ENCODE data around the gene SLC29A3.
A peak's percentile ranks its signal among the peaks of the same experiment; 100 is the strongest.

SLC29A3 gene

DNA sequence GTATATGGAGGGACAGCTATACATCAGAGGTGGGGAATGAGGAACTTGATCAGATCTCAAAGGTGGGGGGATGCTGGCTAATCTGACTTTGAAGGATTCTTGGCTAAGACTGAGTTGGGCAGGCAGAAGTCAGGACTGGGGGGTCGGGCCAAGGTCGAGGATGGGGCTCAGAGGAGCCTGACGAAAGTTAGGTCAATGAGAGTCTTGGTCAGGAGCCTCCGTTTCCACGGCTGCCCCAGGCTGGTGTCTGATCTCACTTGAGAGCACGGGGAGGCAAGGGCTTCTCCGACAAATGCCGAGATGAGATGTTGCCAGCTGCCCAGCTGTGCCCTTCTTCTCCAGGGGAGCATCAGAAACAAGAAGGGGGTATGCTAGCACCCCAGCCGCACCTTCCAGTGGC, 5.7 kb downstream of the SLC29A3 start:
- H3K4me3 ChIP-seq (ENCODE audit: low read length) = no peak overlapping the region
- no peak overlapping the region for H3K4ac ChIP-seq (ENCODE audit: low read depth, low read length)
- H3K9ac ChIP-seq (ENCODE audit: low read length) = no peak overlapping the region
- no peaks in the 10 kb centered on the region for H3K4me1 ChIP-seq (ENCODE audit: control insufficient read depth, low read depth, low read length)
- H3K36me3 ChIP-seq (ENCODE audit: control insufficient read depth, insufficient read depth, low read length) = peaks cover 1% of the 10 kb centered on the region
- no peak overlapping the region for H3K27ac ChIP-seq (ENCODE audit: low read depth, low read length)
- no peak overlapping the region for H3K18ac ChIP-seq (ENCODE audit: low read length)
- no peak overlapping the region for H2AK5ac ChIP-seq (ENCODE audit: low read length)
- H2BK5ac ChIP-seq (ENCODE audit: low read length) = no peak overlapping the region
- DNase-seq = no peak
- no peak overlapping the region for H4K5ac ChIP-seq (ENCODE audit: low read length)
- no peak overlapping the region for H3K23ac ChIP-seq (ENCODE audit: low read length)
- no peaks in the 10 kb centered on the region for H3K79me2 ChIP-seq (ENCODE audit: control insufficient read depth, insufficient read depth, low read length)
- H4K8ac ChIP-seq (ENCODE audit: low read depth, low read length) = no peak overlapping the region
- no peaks in the 10 kb centered on the region for H3K27me3 ChIP-seq (ENCODE audit: insufficient read depth, low read length, poor library complexity)
- no peak overlapping the region for H3K4me2 ChIP-seq (ENCODE audit: low read length)
- H3K79me1 ChIP-seq (ENCODE audit: low read length) = no peaks in the 10 kb centered on the region
- no peak overlapping the region for H2BK15ac ChIP-seq (replicated peaks; ENCODE audit: low read depth)
- no peak overlapping the region for H2BK120ac ChIP-seq (ENCODE audit: low read depth, low read length)
- WGBS (ENCODE audit: extremely low coverage, insufficient coverage, low lambda C conversion rate) = no CpG with 5 or more reads among the region's 9 CpGs
- H3K56ac ChIP-seq (ENCODE audit: low read length) = no peak overlapping the region

DNA sequence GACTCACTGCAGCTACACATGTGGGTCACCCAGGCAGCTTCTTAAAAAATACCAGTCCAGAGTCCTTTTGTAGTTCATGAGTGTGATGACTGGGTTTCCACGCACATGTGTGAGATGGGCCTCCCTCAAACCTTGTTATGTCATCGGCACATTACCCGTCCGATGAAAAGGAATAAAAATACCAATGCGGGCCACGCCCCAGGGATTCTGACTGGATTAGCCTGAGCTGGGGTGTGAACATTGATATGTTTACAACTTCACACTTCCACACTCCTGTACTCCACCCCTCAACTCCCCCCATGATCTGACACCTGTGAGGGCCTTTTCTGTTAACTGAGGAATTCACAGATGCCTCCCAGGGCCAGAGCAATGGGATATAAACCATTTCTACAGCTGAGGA, 6.2 kb downstream of the SLC29A3 start:
- Histone ChIP-seq H2BK120ac (ENCODE audit: low read depth, low read length) (no peak overlapping the region), H3K9ac (ENCODE audit: low read length) (no peak overlapping the region), H2BK5ac (ENCODE audit: low read length) (no peak overlapping the region), H2AK5ac (ENCODE audit: low read length) (no peak overlapping the region), H2BK15ac (replicated peaks; ENCODE audit: low read depth) (no peak overlapping the region), H4K8ac (ENCODE audit: low read depth, low read length) (no peak overlapping the region), H3K79me2 (ENCODE audit: control insufficient read depth, insufficient read depth, low read length) (no peaks in the 10 kb centered on the region), H3K4me1 (ENCODE audit: control insufficient read depth, low read depth, low read length) (no peaks in the 10 kb centered on the region), H3K4me3 (ENCODE audit: low read length) (no peak overlapping the region), H3K79me1 (ENCODE audit: low read length) (no peaks in the 10 kb centered on the region), H3K36me3 (ENCODE audit: control insufficient read depth, insufficient read depth, low read length) (peaks cover 1% of the 10 kb centered on the region), H3K27me3 (ENCODE audit: insufficient read depth, low read length, poor library complexity) (no peaks in the 10 kb centered on the region), H4K5ac (ENCODE audit: low read length) (no peak overlapping the region), H3K4ac (ENCODE audit: low read depth, low read length) (no peak overlapping the region), H3K27ac (ENCODE audit: low read depth, low read length) (no peak overlapping the region), H3K56ac (ENCODE audit: low read length) (no peak overlapping the region), H3K23ac (ENCODE audit: low read length) (no peak overlapping the region), H3K18ac (ENCODE audit: low read length) (no peak overlapping the region), H3K4me2 (ENCODE audit: low read length) (no peak overlapping the region)
- DNase-seq = no peak
- WGBS (ENCODE audit: extremely low coverage, insufficient coverage, low lambda C conversion rate) = no CpG with 5 or more reads among the region's 6 CpGs

DNA sequence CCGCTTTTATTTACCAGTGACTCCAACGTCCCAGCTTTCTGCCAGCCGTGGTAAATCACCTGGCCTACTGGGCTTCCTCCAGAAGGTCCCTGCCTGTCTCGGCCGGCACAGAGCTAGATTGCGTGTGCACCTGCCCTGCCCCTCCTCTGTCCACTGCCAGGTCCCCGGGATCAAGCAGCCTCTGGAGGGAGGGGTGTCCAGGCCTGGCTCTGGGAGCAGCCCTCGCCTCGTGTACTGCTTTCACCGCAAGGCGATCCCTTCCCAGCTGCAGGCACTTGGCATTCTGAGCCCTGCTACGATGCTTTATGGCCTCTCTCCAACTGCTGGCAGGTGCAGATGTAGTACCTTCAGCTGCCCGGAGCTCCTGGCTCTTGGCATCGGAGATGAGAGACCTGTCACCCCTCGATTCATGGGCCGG, 7.4 kb downstream of the SLC29A3 start:
- Histone ChIP-seq H3K4me2 (ENCODE audit: low read length) (no peak overlapping the region), H3K23ac (ENCODE audit: low read length) (no peak overlapping the region), H3K56ac (ENCODE audit: low read length) (no peak overlapping the region), H3K4me1 (ENCODE audit: control insufficient read depth, low read depth, low read length) (no peaks in the 10 kb centered on the region), H3K79me1 (ENCODE audit: low read length) (no peaks in the 10 kb centered on the region), H2BK120ac (ENCODE audit: low read depth, low read length) (no peak overlapping the region), H2AK5ac (ENCODE audit: low read length) (no peak overlapping the region), H3K9ac (ENCODE audit: low read length) (no peak overlapping the region), H2BK5ac (ENCODE audit: low read length) (no peak overlapping the region), H3K27ac (ENCODE audit: low read depth, low read length) (no peak overlapping the region), H3K18ac (ENCODE audit: low read length) (no peak overlapping the region), H4K5ac (ENCODE audit: low read length) (no peak overlapping the region), H3K36me3 (ENCODE audit: control insufficient read depth, insufficient read depth, low read length) (peaks cover 1% of the 10 kb centered on the region), H3K4me3 (ENCODE audit: low read length) (no peak overlapping the region), H3K27me3 (ENCODE audit: insufficient read depth, low read length, poor library complexity) (no peaks in the 10 kb centered on the region), H4K8ac (ENCODE audit: low read depth, low read length) (no peak overlapping the region), H2BK15ac (replicated peaks; ENCODE audit: low read depth) (no peak overlapping the region), H3K4ac (ENCODE audit: low read depth, low read length) (no peak overlapping the region), H3K79me2 (ENCODE audit: control insufficient read depth, insufficient read depth, low read length) (no peaks in the 10 kb centered on the region)
- no CpG with 5 or more reads among the region's 16 CpGs for WGBS (ENCODE audit: extremely low coverage, insufficient coverage, low lambda C conversion rate)
- no peak for DNase-seq

DNA sequence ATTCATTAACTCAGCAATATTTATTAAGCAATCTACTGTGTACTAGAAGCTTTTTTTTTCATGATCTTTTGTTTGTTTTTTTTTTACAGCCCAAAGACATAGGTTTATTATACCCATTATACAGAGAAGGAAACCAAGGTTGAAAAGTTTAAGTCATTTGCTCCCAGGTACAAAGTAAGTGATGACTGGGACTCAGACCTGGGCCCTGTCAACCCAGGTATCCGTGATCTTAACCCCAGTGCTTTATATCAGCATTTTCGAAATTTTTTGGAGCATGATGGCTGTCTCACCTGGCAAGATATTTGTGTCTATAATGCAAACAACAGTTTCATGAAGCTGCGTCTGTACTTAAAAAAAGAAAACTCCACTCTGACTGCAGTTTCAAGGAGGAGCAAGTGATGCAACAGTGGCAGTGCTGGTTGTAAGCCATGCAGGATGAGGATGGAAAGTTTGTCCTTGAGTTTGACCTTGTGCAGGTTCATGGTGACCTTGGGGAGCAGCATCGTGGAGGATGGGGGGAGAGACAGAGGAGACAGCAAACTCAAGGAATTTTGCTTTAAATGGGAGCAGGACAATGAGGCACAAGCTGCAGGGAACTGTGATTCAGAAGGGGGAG, 11.8 kb downstream of the SLC29A3 start:
- Histone ChIP-seq H3K18ac (ENCODE audit: low read length) (no peak overlapping the region), H4K8ac (ENCODE audit: low read depth, low read length) (no peak overlapping the region), H2BK120ac (ENCODE audit: low read depth, low read length) (no peak overlapping the region), H3K23ac (ENCODE audit: low read length) (peak overlapping the region; percentile 97), H3K56ac (ENCODE audit: low read length) (no peak overlapping the region), H3K27ac (ENCODE audit: low read depth, low read length) (no peak overlapping the region), H3K4me2 (ENCODE audit: low read length) (no peak overlapping the region), H3K36me3 (ENCODE audit: control insufficient read depth, insufficient read depth, low read length) (no peaks in the 10 kb centered on the region), H3K79me1 (ENCODE audit: low read length) (no peaks in the 10 kb centered on the region), H3K27me3 (ENCODE audit: insufficient read depth, low read length, poor library complexity) (no peaks in the 10 kb centered on the region), H2BK15ac (replicated peaks; ENCODE audit: low read depth) (no peak overlapping the region), H2AK5ac (ENCODE audit: low read length) (no peak overlapping the region), H3K4me1 (ENCODE audit: control insufficient read depth, low read depth, low read length) (no peaks in the 10 kb centered on the region), H3K4me3 (ENCODE audit: low read length) (no peak overlapping the region), H3K79me2 (ENCODE audit: control insufficient read depth, insufficient read depth, low read length) (no peaks in the 10 kb centered on the region), H3K4ac (ENCODE audit: low read depth, low read length) (no peak overlapping the region), H3K9ac (ENCODE audit: low read length) (no peak overlapping the region), H2BK5ac (ENCODE audit: low read length) (no peak overlapping the region), H4K5ac (ENCODE audit: low read length) (no peak overlapping the region)
- DNase-seq = no peak
- no CpG with 5 or more reads among the region's 4 CpGs for WGBS (ENCODE audit: extremely low coverage, insufficient coverage, low lambda C conversion rate)

DNA sequence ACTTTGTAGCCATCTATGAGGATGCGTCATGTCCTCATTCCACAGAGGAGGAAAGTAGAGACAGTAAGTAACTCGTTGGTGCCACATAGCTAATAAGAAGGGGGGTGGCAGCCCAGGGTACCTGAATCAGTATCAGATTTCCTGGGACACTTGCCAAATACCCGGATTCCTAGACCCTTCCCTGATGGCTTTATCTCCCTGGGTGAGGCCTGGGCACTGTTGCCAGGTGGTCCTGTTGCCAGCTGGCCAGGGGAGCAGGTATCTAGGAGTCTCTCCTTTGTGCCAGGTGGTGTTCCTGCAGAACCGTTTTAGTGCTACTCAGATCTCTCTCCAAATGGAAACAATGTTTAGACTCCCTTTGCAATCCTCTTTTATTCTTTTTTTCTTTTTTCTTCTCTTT, 12.7 kb downstream of the SLC29A3 start:
- Histone ChIP-seq H4K8ac (ENCODE audit: low read depth, low read length) (no peak overlapping the region), H2BK120ac (ENCODE audit: low read depth, low read length) (no peak overlapping the region), H2BK15ac (replicated peaks; ENCODE audit: low read depth) (no peak overlapping the region), H2AK5ac (ENCODE audit: low read length) (no peak overlapping the region), H2BK5ac (ENCODE audit: low read length) (no peak overlapping the region), H3K4me1 (ENCODE audit: control insufficient read depth, low read depth, low read length) (peaks cover under 1% of the 10 kb centered on the region), H3K79me2 (ENCODE audit: control insufficient read depth, insufficient read depth, low read length) (no peaks in the 10 kb centered on the region), H3K56ac (ENCODE audit: low read length) (no peak overlapping the region), H3K4me3 (ENCODE audit: low read length) (no peak overlapping the region), H3K23ac (ENCODE audit: low read length) (no peak overlapping the region), H3K9ac (ENCODE audit: low read length) (no peak overlapping the region), H3K27me3 (ENCODE audit: insufficient read depth, low read length, poor library complexity) (no peaks in the 10 kb centered on the region), H3K27ac (ENCODE audit: low read depth, low read length) (no peak overlapping the region), H3K79me1 (ENCODE audit: low read length) (no peaks in the 10 kb centered on the region), H3K4me2 (ENCODE audit: low read length) (no peak overlapping the region), H4K5ac (ENCODE audit: low read length) (no peak overlapping the region), H3K36me3 (ENCODE audit: control insufficient read depth, insufficient read depth, low read length) (no peaks in the 10 kb centered on the region), H3K18ac (ENCODE audit: low read length) (no peak overlapping the region), H3K4ac (ENCODE audit: low read depth, low read length) (no peak overlapping the region)
- no CpG with 5 or more reads among the region's 4 CpGs for WGBS (ENCODE audit: extremely low coverage, insufficient coverage, low lambda C conversion rate)
- no peak for DNase-seq

DNA sequence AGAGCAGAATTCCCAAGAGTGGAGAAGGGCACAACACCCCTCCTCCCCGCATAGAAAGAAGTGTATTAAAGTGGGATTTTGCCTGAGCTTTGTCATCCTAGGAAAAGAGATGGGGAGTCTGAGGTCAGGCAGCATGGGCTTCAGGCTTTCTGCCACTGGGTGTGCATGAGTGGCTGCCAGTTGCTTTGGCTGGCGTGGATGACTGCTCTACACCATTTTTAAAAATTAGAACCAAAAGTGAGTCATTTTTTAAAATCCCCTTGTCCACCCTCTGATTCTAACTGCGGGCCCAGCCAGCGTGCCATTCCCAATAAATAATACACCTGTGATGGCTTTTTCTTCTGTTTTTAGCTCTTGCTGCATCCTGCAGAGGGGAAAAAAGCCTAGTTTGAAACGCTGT, 13.4 kb downstream of the SLC29A3 start:
- Histone ChIP-seq H2BK15ac (replicated peaks; ENCODE audit: low read depth) (no peak overlapping the region), H2AK5ac (ENCODE audit: low read length) (no peak overlapping the region), H3K9ac (ENCODE audit: low read length) (no peak overlapping the region), H3K4me2 (ENCODE audit: low read length) (no peak overlapping the region), H3K4me3 (ENCODE audit: low read length) (no peak overlapping the region), H3K27me3 (ENCODE audit: insufficient read depth, low read length, poor library complexity) (no peaks in the 10 kb centered on the region), H4K5ac (ENCODE audit: low read length) (no peak overlapping the region), H3K4me1 (ENCODE audit: control insufficient read depth, low read depth, low read length) (peaks cover 3% of the 10 kb centered on the region), H3K27ac (ENCODE audit: low read depth, low read length) (no peak overlapping the region), H3K36me3 (ENCODE audit: control insufficient read depth, insufficient read depth, low read length) (no peaks in the 10 kb centered on the region), H3K23ac (ENCODE audit: low read length) (no peak overlapping the region), H2BK5ac (ENCODE audit: low read length) (no peak overlapping the region), H2BK120ac (ENCODE audit: low read depth, low read length) (no peak overlapping the region), H3K79me1 (ENCODE audit: low read length) (no peaks in the 10 kb centered on the region), H3K79me2 (ENCODE audit: control insufficient read depth, insufficient read depth, low read length) (no peaks in the 10 kb centered on the region), H3K4ac (ENCODE audit: low read depth, low read length) (no peak overlapping the region), H4K8ac (ENCODE audit: low read depth, low read length) (no peak overlapping the region), H3K18ac (ENCODE audit: low read length) (no peak overlapping the region), H3K56ac (ENCODE audit: low read length) (no peak overlapping the region)
- no peak for DNase-seq
- no CpG with 5 or more reads among the region's 5 CpGs for WGBS (ENCODE audit: extremely low coverage, insufficient coverage, low lambda C conversion rate)

All from mesendoderm (in vitro differentiated cells).